Astrocyte of the cerebellum (primary cell): Measurements from ENCODE around the gene CELF4.

ENCODE experiments used
- DNase-seq: peaks from one replicate; pipeline ENCODE4 v3.0.0-alpha.2; 2011; ENCODE audit warnings: low read depth
- H3K4me3 ChIP-seq: 2 replicates; pipeline ENCODE4 v1.5.1; 2011; ENCODE audit warnings: mild to moderate bottlenecking, low read depth, low read length, moderate library complexity
- CTCF ChIP-seq: IDR thresholded peaks from 2 replicates; pipeline ENCODE4 v1.5.1; 2012; ENCODE audit warnings: low read length, low read depth, moderate library complexity, mild to moderate bottlenecking; ENCODE audit errors: missing control alignments
- in situ Hi-C: cut with HindIII; loops from 2 replicates; pipeline ENCODE4 v1.10.0; 2017; ENCODE audit warnings: low sequenced_read_pairs

Gene CELF4

GRCh38 chr18:37246779-37247340 lies 318.7 kb downstream of the CELF4 start:
- no peak for DNase-seq
- no peak for TF ChIP-seq CTCF
- in situ Hi-C loops = no loop called here

GRCh38 chr18:37244618-37245017 lies 321.0 kb downstream of the CELF4 start:
- in situ Hi-C loops = no loop called here
- no peak for DNase-seq
- TF ChIP-seq CTCF = no peak
- H3K4me3 ChIP-seq = no peak overlapping the region

More at GRCh38 chr18:37246779-37247340, 318.7 kb downstream of the CELF4 start:
- H3K4me3 ChIP-seq = no peak overlapping the region

GRCh38 chr18:37243741-37244140 lies 321.9 kb downstream of the CELF4 start:
- no peak overlapping the region for H3K4me3 ChIP-seq
- no peak for TF ChIP-seq CTCF
- in situ Hi-C loops = no loop called here
- no peak for DNase-seq

- in situ Hi-C loops = no loop called here
- no peak for TF ChIP-seq CTCF
- no peak overlapping the region for H3K4me3 ChIP-seq
- DNase-seq = no peak
Measured at GRCh38 chr18:37242826-37243560, 322.6 kb downstream of the CELF4 start.

- in situ Hi-C loops = no loop called here
- no peak for DNase-seq
- H3K4me3 ChIP-seq = no peak overlapping the region
- TF ChIP-seq CTCF = no peak
Measured at GRCh38 chr18:37242091-37242490, 323.5 kb downstream of the CELF4 start.

- no peak for DNase-seq
- in situ Hi-C loops = no loop called here
Measured at GRCh38 chr18:37238282-37239108, 327.1 kb downstream of the CELF4 start.

More at GRCh38 chr18:37238282-37239108, 327.1 kb downstream of the CELF4 start:
- no peak overlapping the region for H3K4me3 ChIP-seq
- no peak for TF ChIP-seq CTCF
